NT2/D1 (cell line): Measurements from ENCODE around the gene SIRT4.

Experiments
- SUZ12 ChIP-seq: IDR thresholded peaks from 2 replicates; pipeline ENCODE4 v1.6.1; 2011; ENCODE audit not compliant: insufficient read length, insufficient read depth; ENCODE audit errors: extremely low read depth
- YY1 ChIP-seq: IDR thresholded peaks from 2 replicates; pipeline ENCODE4 v1.6.1; 2011; ENCODE audit not compliant: insufficient read length, insufficient read depth
- ZNF274 ChIP-seq: IDR thresholded peaks from 2 replicates; pipeline ENCODE4 v1.6.1; 2011; ENCODE audit warnings: mild to moderate bottlenecking, low read depth, low read length

DNA sequence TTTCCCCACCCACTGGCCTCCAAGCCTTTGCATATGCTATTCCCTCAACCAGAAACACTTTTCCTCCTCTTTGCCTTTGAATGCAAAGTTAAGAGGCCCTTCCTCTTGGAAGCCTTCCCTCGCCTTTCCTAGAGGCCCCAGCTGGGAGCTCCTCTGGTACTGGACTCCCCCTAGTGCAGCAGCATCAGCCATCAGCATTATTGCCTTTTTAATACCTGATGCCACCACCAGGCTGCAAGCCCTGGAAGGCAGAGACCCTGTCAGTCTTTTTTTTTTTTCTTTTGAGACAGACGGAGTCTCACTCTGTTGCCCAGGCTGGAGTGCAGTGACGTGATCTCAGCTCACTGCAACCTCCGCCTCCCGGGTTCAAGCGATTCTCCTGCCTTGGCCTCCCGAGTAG is 44.6 kb downstream of the SIRT4 start:
- TF ChIP-seq YY1 (no peak), ZNF274 (no peak), SUZ12 (no peak)
